ENCODE results near the gene LCP2. TPM values are rescaled to one million over a fixed set of nuclear protein-coding genes. Genes with fewer than 3 reads are reported as not detected.

LCP2 gene
- total and polyA plus RNA-seq, 2 donors (not counting 3 experiments of a cell fraction or from before 2014, with no cell fraction given): not detected

- dilution Hi-C loops (cut with MboI; ENCODE audit: extremely low pct_ligation_motif_present, low sequenced_read_pairs): no loop called here
- FAIRE-seq: no peak
Observed at GRCh38 chr5:170226661-170227060, 70.9 kb downstream of the LCP2 start.

More at GRCh38 chr5:170226661-170227060, 70.9 kb downstream of the LCP2 start:
- TF ChIP-seq MAX (IDR thresholded peaks at IDR 0.05; ENCODE audit: insufficient read depth, insufficient read length) (no peak), POLR2AphosphoS5 (IDR thresholded peaks at IDR 0.05; ENCODE audit: insufficient read depth, low read depth, low read length) (no peak), POLR2A (IDR thresholded peaks at IDR 0.05; ENCODE audit: low read depth, low read length) (no peak), MYC (IDR thresholded peaks at IDR 0.05; ENCODE audit: low read depth, low read length) (no peak), GATA2 (IDR thresholded peaks at IDR 0.05; ENCODE audit: insufficient read depth, insufficient read length, low read depth, low read length) (no peak), EZH2 (IDR thresholded peaks at IDR 0.05; ENCODE audit: borderline replicate concordance, low read depth, low read length, severe bottlenecking) (no peak), JUN (IDR thresholded peaks at IDR 0.05; ENCODE audit: borderline replicate concordance, insufficient read depth, insufficient read length, low read depth) (no peak), CTCF (IDR thresholded peaks at IDR 0.05; ENCODE audit: extremely low read depth in 1 of 2, insufficient read depth in 1 of 2, low read depth in 1 of 2, low read length in 2 of 2) (no peak), FOS (IDR thresholded peaks at IDR 0.05; ENCODE audit: borderline replicate concordance, insufficient read depth, low read length) (no peak)
- H3K27me3 ChIP-seq (ENCODE audit: control insufficient read depth in 2 of 2, insufficient read depth in 2 of 2, low read length in 2 of 2): peaks cover 0 to 3% of the 10 kb centered on the region in 2 experiments
- H3K4me1 ChIP-seq (ENCODE audit: control insufficient read depth, extremely low read depth, insufficient read depth, low read length): peaks cover 36% of the 10 kb centered on the region
- intact Hi-C loops (cut with micrococcal nuclease): loop anchor here (1.0 to 10.0 kb wide), 4 partner anchors 194 to 407 kb away; no protein-coding TSS in a partner anchor
- no peak overlapping the region for H3K27ac ChIP-seq (ENCODE audit: insufficient read depth, low read depth, low read length)
- H3K79me2 ChIP-seq (ENCODE audit: control insufficient read depth, insufficient read depth, low read length): no peaks in the 10 kb centered on the region
- no peak overlapping the region for H3K4me3 ChIP-seq (replicated peaks in 1 of 3; ENCODE audit: insufficient read depth in 1 of 3, low read depth in 1 of 3, low read length in 3 of 3)
- H3K36me3 ChIP-seq (ENCODE audit: control insufficient read depth in 2 of 2, extremely low read depth in 1 of 2, insufficient read depth in 2 of 2, low read length in 2 of 2): no peaks in the 10 kb centered on the region
- no peak overlapping the region for H2AFZ ChIP-seq (ENCODE audit: low read depth, low read length)
- no peaks in the 10 kb centered on the region for H4K20me1 ChIP-seq (replicated peaks; ENCODE audit: control insufficient read depth, extremely low read depth, insufficient read depth, low read length)
- H3K9me3 ChIP-seq (replicated peaks; ENCODE audit: control insufficient read depth, insufficient read depth, low read length): no peaks in the 10 kb centered on the region
- no peak overlapping the region for H3K9ac ChIP-seq (replicated peaks; ENCODE audit: extremely low read depth, insufficient read depth, low read length)
- no TSS peak for BruUV-seq (replicated peaks)
- ChIA-PET CTCF (interaction anchor here (0.8 to 6.9 kb wide), 23 partner anchors 10 to 406 kb away, joined by 3 to 140 read pairs (median 8); partner anchors contain the start of gene INSYN2B), POLR2A (no interaction called here)
- H3K4me2 ChIP-seq (ENCODE audit: insufficient read depth, low read length): no peak overlapping the region
- DNase-seq (ENCODE audit: low read depth, low spot score): no peak
- H3K9me1 ChIP-seq (replicated peaks; ENCODE audit: control insufficient read depth, extremely low read depth, insufficient read depth, low read length): no peaks in the 10 kb centered on the region

Measured in endothelial cell of umbilical vein (primary cell).